ENCODE measurements around the gene MRPL14.

DNA sequence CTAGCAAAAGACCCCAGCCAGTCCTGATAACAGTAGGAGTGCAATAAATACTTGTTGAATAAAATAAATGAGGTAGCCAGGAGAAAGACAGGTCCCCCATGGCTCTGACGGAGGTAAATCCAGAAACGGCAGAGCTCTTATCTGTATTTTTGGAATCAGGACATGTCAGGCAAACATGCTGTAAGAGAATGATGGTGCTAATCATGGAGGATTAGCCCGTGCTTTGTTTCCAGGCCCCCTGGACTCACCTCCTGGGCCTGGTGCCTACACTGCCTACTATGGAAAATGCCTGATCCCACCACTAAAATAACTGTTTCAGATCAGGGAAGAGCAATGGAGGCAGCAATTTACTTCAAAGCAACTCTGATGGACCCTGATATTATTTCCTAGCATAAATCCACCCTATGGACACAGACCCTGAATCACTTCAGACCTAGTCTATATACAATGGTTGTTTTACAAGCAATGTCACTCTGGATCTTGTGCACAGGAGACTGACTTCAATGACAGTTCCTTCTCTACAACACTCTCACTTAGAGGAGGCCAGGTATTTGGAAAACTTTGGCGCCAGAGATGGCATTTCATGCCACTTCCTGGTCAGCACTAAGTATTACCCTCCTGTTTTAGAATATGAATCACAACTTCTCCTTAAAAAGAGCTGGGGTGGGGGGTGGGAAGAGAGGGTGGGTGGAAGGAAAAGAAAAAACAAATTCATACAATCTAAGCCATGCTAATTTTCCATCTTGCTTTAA lies 6.4 kb downstream of the MRPL14 start:
- TF ChIP-seq TEAD4 (IDR thresholded peaks at IDR 0.05; ENCODE audit: low read depth, low read length) (no peak), ASH2L (IDR thresholded peaks at IDR 0.05; ENCODE audit: low read length) (no peak), KDM1A (IDR thresholded peaks at IDR 0.05; ENCODE audit: borderline replicate concordance, low read length) (no peak), RFX5 (IDR thresholded peaks at IDR 0.05; ENCODE audit: borderline replicate concordance, low read depth, low read length) (no peak), JUND (IDR thresholded peaks at IDR 0.05; ENCODE audit: low read length) (no peak), POLR2AphosphoS5 (IDR thresholded peaks at IDR 0.05; ENCODE audit: low read depth, low read length) (no peak), YY1 (IDR thresholded peaks at IDR 0.05; ENCODE audit: low read depth, low read length) (no peak), NRF1 (IDR thresholded peaks at IDR 0.05; ENCODE audit: low read depth, low read length) (no peak)
- TF ChIP-seq, protein P1, sequence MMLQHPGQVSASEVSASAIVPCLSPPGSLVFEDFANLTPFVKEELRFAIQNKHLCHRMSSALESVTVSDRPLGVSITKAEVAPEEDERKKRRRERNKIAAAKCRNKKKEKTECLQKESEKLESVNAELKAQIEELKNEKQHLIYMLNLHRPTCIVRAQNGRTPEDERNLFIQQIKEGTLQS (IDR thresholded peaks at IDR 0.05; ENCODE audit: insufficient read depth, low read depth, low read length) = no peak
- TF ChIP-seq, protein P2, sequence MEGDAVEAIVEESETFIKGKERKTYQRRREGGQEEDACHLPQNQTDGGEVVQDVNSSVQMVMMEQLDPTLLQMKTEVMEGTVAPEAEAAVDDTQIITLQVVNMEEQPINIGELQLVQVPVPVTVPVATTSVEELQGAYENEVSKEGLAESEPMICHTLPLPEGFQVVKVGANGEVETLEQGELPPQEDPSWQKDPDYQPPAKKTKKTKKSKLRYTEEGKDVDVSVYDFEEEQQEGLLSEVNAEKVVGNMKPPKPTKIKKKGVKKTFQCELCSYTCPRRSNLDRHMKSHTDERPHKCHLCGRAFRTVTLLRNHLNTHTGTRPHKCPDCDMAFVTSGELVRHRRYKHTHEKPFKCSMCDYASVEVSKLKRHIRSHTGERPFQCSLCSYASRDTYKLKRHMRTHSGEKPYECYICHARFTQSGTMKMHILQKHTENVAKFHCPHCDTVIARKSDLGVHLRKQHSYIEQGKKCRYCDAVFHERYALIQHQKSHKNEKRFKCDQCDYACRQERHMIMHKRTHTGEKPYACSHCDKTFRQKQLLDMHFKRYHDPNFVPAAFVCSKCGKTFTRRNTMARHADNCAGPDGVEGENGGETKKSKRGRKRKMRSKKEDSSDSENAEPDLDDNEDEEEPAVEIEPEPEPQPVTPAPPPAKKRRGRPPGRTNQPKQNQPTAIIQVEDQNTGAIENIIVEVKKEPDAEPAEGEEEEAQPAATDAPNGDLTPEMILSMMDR (IDR thresholded peaks at IDR 0.05; ENCODE audit: control extremely low read depth in 1 of 3, insufficient read depth in 1 of 3, low read depth in 1 of 3, low read length in 3 of 3) = no peak
